ENCODE data around the gene PRDM2. TPM values are rescaled to one million over a fixed set of nuclear protein-coding genes. Genes with fewer than 3 reads are reported as not detected.

PRDM2 gene
- polyA plus RNA-seq, 3 donors = 4.1 to 22.5 (median 7.6) TPM

DNA sequence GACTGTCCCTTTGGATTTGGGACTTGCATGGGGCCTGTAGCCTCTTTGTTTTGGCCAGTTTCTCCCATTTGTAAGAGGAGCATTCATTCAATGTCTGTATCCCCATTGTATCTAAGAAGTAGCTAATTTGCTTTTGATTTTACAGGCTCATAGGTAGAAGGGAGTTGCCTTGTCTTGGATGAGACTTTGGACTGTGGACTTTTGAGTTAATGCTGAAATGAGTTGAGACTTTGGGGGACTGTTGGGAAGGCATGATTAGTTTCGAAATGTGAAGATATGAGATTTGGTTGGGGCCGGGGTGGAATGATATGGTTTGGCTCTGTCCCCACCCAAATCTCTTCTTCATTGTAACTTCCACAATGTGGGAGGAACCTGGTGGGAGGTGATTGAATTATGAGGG lies 151.7 kb downstream of the PRDM2 start:
- Histone ChIP-seq H3K4me3 (replicated peaks in 1 of 3; ENCODE audit: low read depth in 2 of 3, low read length in 3 of 3) (no peak overlapping the region), H4K20me1 (ENCODE audit: insufficient read depth, low read length) (no peaks in the 10 kb centered on the region), H3K27ac (ENCODE audit: low read depth in 1 of 2, low read length in 2 of 2) (no peak overlapping the region), H3K79me2 (ENCODE audit: insufficient read depth, low read length) (no peaks in the 10 kb centered on the region), H2AFZ (ENCODE audit: insufficient read depth, low read depth, low read length, poor library complexity, severe bottlenecking) (no peak overlapping the region), H3K4me2 (replicated peaks; ENCODE audit: extremely low read depth, low read length, poor library complexity, severe bottlenecking) (no peak overlapping the region), H3K4me1 (ENCODE audit: control insufficient read depth in 1 of 2, insufficient read depth in 2 of 2, low read length in 2 of 2) (no peaks in the 10 kb centered on the region), H3K36me3 (replicated peaks in 1 of 2; ENCODE audit: control insufficient read depth in 1 of 2, insufficient read depth in 2 of 2, low read length in 2 of 2) (no peaks in the 10 kb centered on the region), H3K27me3 (ENCODE audit: control insufficient read depth in 2 of 2, insufficient read depth in 2 of 2, low read length in 2 of 2) (no peaks in the 10 kb centered on the region), H3K9me3 (replicated peaks in 1 of 2; ENCODE audit: control insufficient read depth in 1 of 2, insufficient read depth in 1 of 2, low read length in 2 of 2) (peaks cover 0 to 15% of the 10 kb centered on the region in 2 donors), H3K9ac (ENCODE audit: insufficient read depth, low read length, poor library complexity, severe bottlenecking) (no peak overlapping the region)
- TF ChIP-seq, protein P1, sequence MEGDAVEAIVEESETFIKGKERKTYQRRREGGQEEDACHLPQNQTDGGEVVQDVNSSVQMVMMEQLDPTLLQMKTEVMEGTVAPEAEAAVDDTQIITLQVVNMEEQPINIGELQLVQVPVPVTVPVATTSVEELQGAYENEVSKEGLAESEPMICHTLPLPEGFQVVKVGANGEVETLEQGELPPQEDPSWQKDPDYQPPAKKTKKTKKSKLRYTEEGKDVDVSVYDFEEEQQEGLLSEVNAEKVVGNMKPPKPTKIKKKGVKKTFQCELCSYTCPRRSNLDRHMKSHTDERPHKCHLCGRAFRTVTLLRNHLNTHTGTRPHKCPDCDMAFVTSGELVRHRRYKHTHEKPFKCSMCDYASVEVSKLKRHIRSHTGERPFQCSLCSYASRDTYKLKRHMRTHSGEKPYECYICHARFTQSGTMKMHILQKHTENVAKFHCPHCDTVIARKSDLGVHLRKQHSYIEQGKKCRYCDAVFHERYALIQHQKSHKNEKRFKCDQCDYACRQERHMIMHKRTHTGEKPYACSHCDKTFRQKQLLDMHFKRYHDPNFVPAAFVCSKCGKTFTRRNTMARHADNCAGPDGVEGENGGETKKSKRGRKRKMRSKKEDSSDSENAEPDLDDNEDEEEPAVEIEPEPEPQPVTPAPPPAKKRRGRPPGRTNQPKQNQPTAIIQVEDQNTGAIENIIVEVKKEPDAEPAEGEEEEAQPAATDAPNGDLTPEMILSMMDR (IDR thresholded peaks at IDR 0.05) = no peak
- Mint-ChIP-seq H3K9me3 (peaks cover 8 to 24% (median 15%) of the 10 kb centered on the region in 7 donors), H3K27me3 (ENCODE audit: low read depth in 3 of 3) (peaks cover 2 to 8% (median 6%) of the 10 kb centered on the region in 3 donors), H3K27ac (no peak overlapping the region), H3K36me3 (no peaks in the 10 kb centered on the region), H3K4me3 (no peak overlapping the region), H3K4me1 (no peaks in the 10 kb centered on the region)
- WGBS (ENCODE audit: insufficient coverage) = no CpG with 5 or more reads among the region's 2 CpGs
- intact Hi-C loops (cut with micrococcal nuclease) = no loop called here
- no peak for DNase-seq

- 100% methylated on average over 1 of the region's 1 CpG for WGBS (ENCODE audit: insufficient coverage)
- intact Hi-C loops (cut with micrococcal nuclease) = no loop called here
Observed at GRCh38 chr1:13855554-13855953, 155.6 kb downstream of the PRDM2 start.

More at GRCh38 chr1:13855554-13855953, 155.6 kb downstream of the PRDM2 start:
- no peak overlapping the region for H3K9ac ChIP-seq (ENCODE audit: insufficient read depth, low read length, poor library complexity, severe bottlenecking)
- no peaks in the 10 kb centered on the region for H3K36me3 ChIP-seq (replicated peaks in 1 of 2; ENCODE audit: control insufficient read depth in 1 of 2, insufficient read depth in 2 of 2, low read length in 2 of 2)
- no peaks in the 10 kb centered on the region for H3K79me2 ChIP-seq (ENCODE audit: insufficient read depth, low read length)
- Mint-ChIP-seq H3K27ac (no peak overlapping the region), H3K9me3 (peaks cover 3 to 19% (median 13%) of the 10 kb centered on the region in 7 donors), H3K4me1 (no peaks in the 10 kb centered on the region), H3K27me3 (ENCODE audit: low read depth in 3 of 3) (peaks cover 0 to 6% (median 5%) of the 10 kb centered on the region in 3 donors), H3K36me3 (no peaks in the 10 kb centered on the region), H3K4me3 (no peak overlapping the region)
- H3K27me3 ChIP-seq (ENCODE audit: control insufficient read depth in 2 of 2, insufficient read depth in 2 of 2, low read length in 2 of 2) = no peaks in the 10 kb centered on the region
- no peak overlapping the region for H3K4me2 ChIP-seq (replicated peaks; ENCODE audit: extremely low read depth, low read length, poor library complexity, severe bottlenecking)
- H2AFZ ChIP-seq (ENCODE audit: insufficient read depth, low read depth, low read length, poor library complexity, severe bottlenecking) = no peak overlapping the region
- no peak for DNase-seq
- no peak overlapping the region for H3K4me3 ChIP-seq (replicated peaks in 1 of 3; ENCODE audit: low read depth in 2 of 3, low read length in 3 of 3)
- H3K27ac ChIP-seq (ENCODE audit: low read depth in 1 of 2, low read length in 2 of 2) = no peak overlapping the region
- no peaks in the 10 kb centered on the region for H4K20me1 ChIP-seq (ENCODE audit: insufficient read depth, low read length)
- H3K4me1 ChIP-seq (ENCODE audit: control insufficient read depth in 1 of 2, insufficient read depth in 2 of 2, low read length in 2 of 2) = no peaks in the 10 kb centered on the region
- H3K9me3 ChIP-seq (replicated peaks in 1 of 2; ENCODE audit: control insufficient read depth in 1 of 2, insufficient read depth in 1 of 2, low read length in 2 of 2) = peaks cover 0 to 8% of the 10 kb centered on the region in 2 donors
- TF ChIP-seq, protein P1 (IDR thresholded peaks at IDR 0.05) = no peak

All from CD14-positive monocyte (primary cell).